ENCODE data around the gene CPNE9. TPM values are rescaled to one million over a fixed set of nuclear protein-coding genes. Genes with fewer than 3 reads are reported as not detected.

CPNE9 gene
- total RNA-seq, 1 experiment from 2014 or later = 3.5 TPM

DNA sequence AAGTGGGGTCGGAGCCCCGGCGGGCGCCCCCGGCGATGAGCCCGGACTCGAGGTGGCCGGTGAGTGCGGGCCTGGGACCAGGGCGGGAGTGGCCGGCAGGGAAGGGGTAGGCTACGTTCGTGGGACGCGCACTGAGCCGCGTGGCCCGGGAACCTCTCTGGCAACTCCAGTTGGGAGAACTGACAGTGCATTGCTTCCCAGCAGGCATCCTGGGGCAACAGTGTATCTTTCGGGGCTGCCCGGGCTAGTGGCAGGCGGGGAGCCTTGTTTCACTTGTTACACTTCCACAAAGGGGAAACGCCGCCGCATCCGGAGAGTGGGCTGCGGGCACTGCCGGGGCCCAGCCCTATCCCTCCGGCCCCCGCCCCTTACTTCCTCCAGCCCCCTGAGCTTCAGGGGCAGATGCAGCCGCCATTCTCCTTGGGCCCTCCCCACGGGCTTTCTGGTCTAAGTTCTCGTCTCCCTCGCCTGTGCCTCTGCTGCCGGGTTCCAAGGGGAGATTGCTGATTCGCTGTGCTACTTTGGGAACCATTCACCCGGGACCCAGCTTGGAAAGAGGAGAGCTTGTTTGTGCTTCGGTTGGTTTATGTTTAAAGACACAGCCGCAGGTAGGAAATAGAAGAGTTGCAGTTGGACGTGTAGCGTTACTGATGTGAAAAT, 28.6 kb downstream of the CPNE9 start:
- H3K36me3 Mint-ChIP-seq (ENCODE audit: insufficient read depth in 1 of 3, low read depth in 3 of 3) = peaks cover 14 to 37% (median 31%) of the 10 kb centered on the region in 3 experiments; a peak in 6 of 7 replicates
- Histone ChIP-seq H3K9ac (ENCODE audit: extremely low read depth, insufficient read length, low read length) (peak overlapping the region; percentile 84), H3K56ac (ENCODE audit: insufficient read length, low read depth, low read length) (no peak overlapping the region), H3K14ac (ENCODE audit: insufficient read depth, low read length) (peak overlapping the region; percentile 70), H3K4ac (ENCODE audit: low read depth, low read length) (no peak overlapping the region), H3K18ac (ENCODE audit: insufficient read length, low read depth, low read length) (no peak overlapping the region), H4K8ac (replicated peaks; ENCODE audit: insufficient read length, low read depth, low read length) (no peak overlapping the region), H3K4me1 (ENCODE audit: insufficient read depth, low read length) (no peaks in the 10 kb centered on the region), H2BK120ac (ENCODE audit: low read depth, low read length, poor library complexity, severe bottlenecking) (no peak overlapping the region), H3K79me2 (ENCODE audit: insufficient read depth, low read length) (peaks cover 13% of the 10 kb centered on the region; the same call in 1 of the 2 replicates), H2BK20ac (ENCODE audit: low read depth, low read length, poor library complexity, severe bottlenecking) (no peak overlapping the region), H3K79me1 (ENCODE audit: insufficient read depth, low read depth, low read length, poor library complexity, severe bottlenecking) (peaks cover 4% of the 10 kb centered on the region), H3K4me2 (ENCODE audit: insufficient read depth, insufficient read length, low read length) (peak overlapping the region; percentile 85), H4K91ac (ENCODE audit: insufficient read length, low read depth, low read length) (peak overlapping the region; percentile 15), H2BK12ac (ENCODE audit: insufficient read length, low read depth, low read length) (no peak overlapping the region), H3K23me2 (ENCODE audit: insufficient read length, low read depth, low read length, poor library complexity, severe bottlenecking) (peaks cover 12% of the 10 kb centered on the region), H3K27ac (ENCODE audit: insufficient read length, low read depth, low read length) (no peak overlapping the region), H2BK5ac (ENCODE audit: insufficient read length, low read length) (no peak overlapping the region), H2AK5ac (ENCODE audit: insufficient read length, low read length) (no peak overlapping the region), H2BK15ac (ENCODE audit: low read depth, low read length) (no peak overlapping the region), H3K9me3 (ENCODE audit: control insufficient read depth, low read depth, low read length) (no peaks in the 10 kb centered on the region), H4K20me1 (ENCODE audit: control insufficient read depth, insufficient read depth, insufficient read length) (peaks cover 2% of the 10 kb centered on the region), H4K5ac (ENCODE audit: insufficient read length, low read depth, low read length) (no peak overlapping the region), H3K27me3 (ENCODE audit: insufficient read depth, low read length) (no peaks in the 10 kb centered on the region), H3K23ac (ENCODE audit: insufficient read length, low read depth, low read length) (no peak overlapping the region), H2AFZ (ENCODE audit: low read length) (no peak overlapping the region), H3T11ph (ENCODE audit: low read length) (no peak overlapping the region)
- no peak for DNase-seq
- H3K27me3 Mint-ChIP-seq (ENCODE audit: low read depth) = no peaks in the 10 kb centered on the region
- H3K4me3 Mint-ChIP-seq = peak overlapping the region; percentile 88 to 91
- peak overlapping the region in 2 of 3 experiments; percentile 85 to 87; a peak in 4 of 7 replicates for H3K27ac Mint-ChIP-seq
- no peaks in the 10 kb centered on the region; a peak in 1 of 5 replicates for H3K9me3 Mint-ChIP-seq
- no CpG with 5 or more reads among the region's 41 CpGs for WGBS (ENCODE audit: extremely low coverage, insufficient read length, low lambda C conversion rate)
- no peak for TF ChIP-seq CTCF (conservative IDR thresholded peaks at IDR 0.05)
- peaks cover 17 to 24% of the 10 kb centered on the region in 2 experiments for H3K4me1 Mint-ChIP-seq

Data from H9 (cell line).